Measurements from ENCODE around the gene TUBGCP2. TPM values are rescaled to one million over a fixed set of nuclear protein-coding genes. Genes with fewer than 3 reads are reported as not detected.

TUBGCP2 gene
- polyA plus RNA-seq, 1 donor (not counting 4 experiments of a cell fraction or from before 2014, with no cell fraction given) = 55.8 TPM

GRCh38 chr10:133356549-133357284 lies 48.0 kb upstream of the TUBGCP2 start:
- FAIRE-seq (no peak), DNase-seq (ENCODE audit: low read depth, low spot score) (no peak)
- peak overlapping the region; percentile 22 for H2AFZ ChIP-seq (ENCODE audit: control insufficient read depth, low read length)
- no peaks in the 10 kb centered on the region for H3K79me2 ChIP-seq (ENCODE audit: control insufficient read depth, insufficient read depth, low read length)
- H3K27me3 ChIP-seq (ENCODE audit: control insufficient read depth, extremely low read depth, insufficient read depth, low read length) = peaks cover 11% of the 10 kb centered on the region
- no peaks in the 10 kb centered on the region for H3K9me1 ChIP-seq (ENCODE audit: control insufficient read depth, extremely low read depth, insufficient read depth, low read length)
- H3K9me3 ChIP-seq (ENCODE audit: control insufficient read depth, low read depth, low read length) = no peaks in the 10 kb centered on the region
- H3K27ac ChIP-seq (ENCODE audit: control insufficient read depth, insufficient read depth, low read length) = no peak overlapping the region
- no peaks in the 10 kb centered on the region for H4K20me1 ChIP-seq (ENCODE audit: control insufficient read depth, extremely low read depth, insufficient read depth, low read length)
- H3K4me2 ChIP-seq (ENCODE audit: control insufficient read depth, extremely low read depth, insufficient read depth, low read depth, low read length) = peak overlapping the region; percentile 56
- H3K4me3 ChIP-seq (ENCODE audit: control insufficient read depth in 2 of 3, extremely low read depth in 1 of 3, insufficient read depth in 2 of 3, low read depth in 1 of 3, low read length in 3 of 3) = peak overlapping the region; percentile 38 to 57 (median 48)
- dilution Hi-C loops (cut with MboI; ENCODE audit: extremely low pct_ligation_motif_present, low sequenced_read_pairs) = no loop called here
- TF ChIP-seq EZH2 (IDR thresholded peaks at IDR 0.05; ENCODE audit: low read length) = no peak
- no peak for TF ChIP-seq CTCF (optimal IDR thresholded peaks at IDR 0.05 in 1 of 3, IDR thresholded peaks at IDR 0.05 in 1 of 3, conservative IDR thresholded peaks at IDR 0.05 in 1 of 3; ENCODE audit: extremely low read depth in 1 of 3, insufficient read depth in 2 of 3, low read length in 3 of 3)
- no peaks in the 10 kb centered on the region for H3K36me3 ChIP-seq (ENCODE audit: control insufficient read depth in 2 of 2, extremely low read depth in 1 of 2, insufficient read depth in 2 of 2, low read length in 2 of 2)
- no peaks in the 10 kb centered on the region for H3K4me1 ChIP-seq (ENCODE audit: control insufficient read depth, extremely low read depth, insufficient read depth, low read length)
- peak overlapping the region; percentile 61 for H3K9ac ChIP-seq (ENCODE audit: control insufficient read depth, extremely low read depth, insufficient read depth, low read length)

- FAIRE-seq = no peak
- Histone ChIP-seq H3K4me3 (ENCODE audit: control insufficient read depth in 2 of 3, extremely low read depth in 1 of 3, insufficient read depth in 2 of 3, low read depth in 1 of 3, low read length in 3 of 3) (no peak overlapping the region), H3K9ac (ENCODE audit: control insufficient read depth, extremely low read depth, insufficient read depth, low read length) (no peak overlapping the region), H4K20me1 (ENCODE audit: control insufficient read depth, extremely low read depth, insufficient read depth, low read length) (no peaks in the 10 kb centered on the region), H3K36me3 (ENCODE audit: control insufficient read depth in 2 of 2, extremely low read depth in 1 of 2, insufficient read depth in 2 of 2, low read length in 2 of 2) (no peaks in the 10 kb centered on the region), H3K9me3 (ENCODE audit: control insufficient read depth, low read depth, low read length) (no peaks in the 10 kb centered on the region), H3K9me1 (ENCODE audit: control insufficient read depth, extremely low read depth, insufficient read depth, low read length) (no peaks in the 10 kb centered on the region), H3K4me1 (ENCODE audit: control insufficient read depth, extremely low read depth, insufficient read depth, low read length) (no peaks in the 10 kb centered on the region), H3K79me2 (ENCODE audit: control insufficient read depth, insufficient read depth, low read length) (no peaks in the 10 kb centered on the region), H3K4me2 (ENCODE audit: control insufficient read depth, extremely low read depth, insufficient read depth, low read depth, low read length) (no peak overlapping the region), H3K27me3 (ENCODE audit: control insufficient read depth, extremely low read depth, insufficient read depth, low read length) (peaks cover 11% of the 10 kb centered on the region), H3K27ac (ENCODE audit: control insufficient read depth, insufficient read depth, low read length) (no peak overlapping the region), H2AFZ (ENCODE audit: control insufficient read depth, low read length) (no peak overlapping the region)
- TF ChIP-seq EZH2 (IDR thresholded peaks at IDR 0.05; ENCODE audit: low read length) = no peak
- TF ChIP-seq CTCF (optimal IDR thresholded peaks at IDR 0.05 in 1 of 3, IDR thresholded peaks at IDR 0.05 in 1 of 3, conservative IDR thresholded peaks at IDR 0.05 in 1 of 3; ENCODE audit: extremely low read depth in 1 of 3, insufficient read depth in 2 of 3, low read length in 3 of 3) = no peak
- dilution Hi-C loops (cut with MboI; ENCODE audit: extremely low pct_ligation_motif_present, low sequenced_read_pairs) = no loop called here
- no peak for DNase-seq (ENCODE audit: low read depth, low spot score)
Measured at GRCh38 chr10:133355991-133356390, 47.3 kb upstream of the TUBGCP2 start.

Data from keratinocyte (primary cell).